B cell (primary cell): Measurements from ENCODE around the gene ADGRL4. TPM values are rescaled to one million over a fixed set of nuclear protein-coding genes. Genes with fewer than 3 reads are reported as not detected.

Source experiments
- ATAC-seq: fragments of 200-7000 bp; cut with Tn5 transposase; one replicate; pipeline ENCODE4 v1.10.0; 2021; ENCODE audit warnings: low read depth, mild to moderate bottlenecking, moderate number of reproducible peaks, moderate library complexity
- CTCF ChIA-PET: fragments of 350-600 bp; sonication (Branson Sonifier 250); formaldehyde crosslinking; loops from one replicate; lab custom pipeline; 2021; ENCODE audit warnings: antibody characterized with exemption, inconsistent platforms; lab: Charles Lee
- POLR2A ChIA-PET: fragments of 350-600 bp; sonication (Branson Sonifier 250); formaldehyde crosslinking; loops from one replicate; lab custom pipeline; 2021; ENCODE audit warnings: antibody characterized with exemption; lab: Charles Lee
- DNase-seq: peaks from one replicate; pipeline ENCODE4 v3.0.0; 2013
- H2AFZ ChIP-seq: 2 replicates; pipeline ENCODE4 v1.6.1; 2012; ENCODE audit warnings: mild to moderate bottlenecking, low read depth, low read length; ENCODE audit not compliant: insufficient read depth, poor library complexity, severe bottlenecking
- H3K27ac ChIP-seq, 2 donors: 1 replicate in 1 of 2; 2 replicates in 1 of 2; pipeline ENCODE4 v1.5.1; 2012 to 2013; ENCODE audit warnings: low read length in 2 of 2, mild to moderate bottlenecking in 2 of 2, moderate library complexity in 1 of 2
- H3K27me3 ChIP-seq, 4 experiments: fragments of 200-600 bp in 1 of 4; sonication (generic) in 1 of 4; replicated peaks in 1 of 4; 1 replicate in 2 of 4; 2 replicates in 2 of 4; pipeline versions ENCODE4 v1.6.1 to v1.7.0; 2013 to 2016; ENCODE audit warnings: low read length in 3 of 4, mild to moderate bottlenecking in 2 of 4, mixed read lengths in 1 of 4, moderate library complexity in 1 of 4; ENCODE audit not compliant: insufficient read depth in 4 of 4, control insufficient read depth in 3 of 4; ENCODE audit errors: control extremely low read depth in 1 of 4
- H3K36me3 ChIP-seq, 2 experiments: replicated peaks in 1 of 2; 1 replicate in 1 of 2; 2 replicates in 1 of 2; pipeline versions ENCODE4 v1.6.1 to v1.7.1; 2013; ENCODE audit warnings: low read length in 1 of 2; ENCODE audit not compliant: insufficient read depth in 2 of 2, control insufficient read depth in 1 of 2; ENCODE audit errors: control extremely low read depth in 1 of 2, extremely low read depth in 1 of 2
- H3K4me1 ChIP-seq, 2 donors: fragments of 200-600 bp in 1 of 2; sonication (generic) in 1 of 2; 1 replicate in 1 of 2; 2 replicates in 1 of 2; pipeline versions ENCODE4 v1.5.1 to v1.6.1; 2013 to 2017; ENCODE audit warnings: low read length in 2 of 2; ENCODE audit not compliant: control insufficient read depth in 2 of 2, insufficient read depth in 2 of 2
- H3K4me2 ChIP-seq: replicated peaks from 2 replicates; pipeline ENCODE3; 2012; ENCODE audit warnings: mild to moderate bottlenecking, low read depth, low read length; ENCODE audit not compliant: poor library complexity, severe bottlenecking
- H3K4me3 ChIP-seq, 5 experiments: fragments of 200-600 bp in 1 of 5; sonication (generic) in 1 of 5; 1 replicate in 3 of 5; 2 replicates in 2 of 5; pipeline versions ENCODE4 v1.5.1 to v1.7.0; 2011 to 2016; ENCODE audit warnings: low read length in 4 of 5, mild to moderate bottlenecking in 4 of 5, low read depth in 2 of 5, control low read depth in 1 of 5, moderate library complexity in 1 of 5; ENCODE audit not compliant: insufficient read depth in 1 of 5; ENCODE audit errors: control extremely low read depth in 1 of 5, extremely low read depth in 1 of 5
- H3K79me2 ChIP-seq: fragments of 200-600 bp; sonication (generic); one replicate; pipeline ENCODE4 v1.6.0; 2016; ENCODE audit warnings: low read length; ENCODE audit not compliant: control insufficient read depth, insufficient read depth
- H3K9ac ChIP-seq: fragments of 200-600 bp; sonication (generic); 2 replicates; pipeline ENCODE4 v1.6.1; 2017; ENCODE audit warnings: mild to moderate bottlenecking, low read length, moderate library complexity
- H3K9me3 ChIP-seq, 3 donors: one replicate each; pipeline versions ENCODE4 v1.6.1 to v1.7.1; 2013; ENCODE audit warnings: low read length in 2 of 3; ENCODE audit not compliant: control insufficient read depth in 2 of 3, insufficient read depth in 1 of 3; ENCODE audit errors: control extremely low read depth in 1 of 3
- H4K20me1 ChIP-seq: 2 replicates; pipeline ENCODE4 v1.6.0; 2012; ENCODE audit warnings: mild to moderate bottlenecking, low read length; ENCODE audit not compliant: insufficient read depth, control insufficient read depth, poor library complexity, severe bottlenecking
- H3K27ac Mint-ChIP-seq: one replicate; pipeline ENCODE4 v1.8.0; 2021; ENCODE audit warnings: mixed read lengths
- H3K27me3 Mint-ChIP-seq: one replicate; pipeline ENCODE4 v1.8.0; 2021; ENCODE audit warnings: mixed read lengths
- H3K4me1 Mint-ChIP-seq: one replicate; pipeline ENCODE4 v1.8.0; 2021; ENCODE audit warnings: mixed read lengths
- H3K4me3 Mint-ChIP-seq: one replicate; pipeline ENCODE4 v1.8.0; 2021; ENCODE audit warnings: mixed read lengths
- H3K9me3 Mint-ChIP-seq: one replicate; pipeline ENCODE4 v1.8.0; 2022; ENCODE audit warnings: mixed read lengths; ENCODE audit not compliant: insufficient read depth
- EZH2 ChIP-seq: IDR thresholded peaks from 2 replicates; pipeline ENCODE4 v1.6.1; 2012; ENCODE audit warnings: borderline replicate concordance, low read depth, mild to moderate bottlenecking, moderate library complexity, low read length; ENCODE audit not compliant: insufficient read depth, poor library complexity, severe bottlenecking
- WGBS: methylation state at CpG from one replicate; pipeline ENCODE4 v1.1.5; 2013; ENCODE audit warnings: missing lambda C conversion rate; ENCODE audit not compliant: insufficient coverage; 5-methylcytosine and 5-hydroxymethylcytosine counted together
- intact Hi-C: fragments of 100-400 bp; cut with micrococcal nuclease; formaldehyde crosslinking; loops from one replicate; pipeline ENCODE4 v1.10.0; 2022
- polyA minus RNA-seq: library from RNA; depleted of rRNA, polyadenylated mRNA; stranded (reverse); fragments of >200 nt; gene quantifications from 2 replicates; pipeline ENCODE4 v1.2.3, GENCODE V29; 2012
- polyA plus RNA-seq: library from polyadenylated mRNA; depleted of rRNA; stranded (reverse); fragments of >200 nt; gene quantifications from 2 replicates; pipeline ENCODE4 v1.2.3, GENCODE V29; 2012
- total RNA-seq, 2 donors: library from RNA; stranded (reverse); fragments of 120-200 nt in 1 of 2; gene quantifications; 1 replicate in 1 of 2; 2 replicates in 1 of 2; pipeline versions ENCODE4 v1.2.3 to v1.2.4, GENCODE V29; 2013 to 2022
- TF ChIP-seq, protein P1 (sequence below): fragments of 200-600 bp; IDR thresholded peaks from one replicate; pipeline ENCODE4 v1.8.0; 2022; ENCODE audit warnings: antibody characterized with exemption, mild to moderate bottlenecking

Gene ADGRL4
- total RNA-seq (not detected in 2 replicates), polyA plus RNA-seq (not detected in 2 replicates), polyA minus RNA-seq (not detected in 2 replicates)
- 0.28 TPM for total RNA-seq (2013)

- peaks cover 3% of the 10 kb centered on the region for H3K9me3 Mint-ChIP-seq
- peaks cover 0 to 5% (median 0%) of the 10 kb centered on the region in 3 donors for H3K9me3 ChIP-seq
- no peak within 1 kb of the TSS for H3K4me3 ChIP-seq
- no peak within 1 kb of the TSS for H3K4me2 ChIP-seq
- DNase-seq = no peak
- intact Hi-C loops = no loop called here
- WGBS = 33% methylated on average over 31 of the region's 35 CpGs
- H4K20me1 ChIP-seq = no peaks in the 10 kb centered on the region
- no peaks in the 10 kb centered on the region for H3K27me3 ChIP-seq
- no peak within 1 kb of the TSS for H2AFZ ChIP-seq
- ChIA-PET POLR2A (no interaction called here), CTCF (no interaction called here)
- H3K27ac ChIP-seq = no peak within 1 kb of the TSS
- ATAC-seq = no peak
- no peak for TF ChIP-seq EZH2
- TF ChIP-seq, protein P1, sequence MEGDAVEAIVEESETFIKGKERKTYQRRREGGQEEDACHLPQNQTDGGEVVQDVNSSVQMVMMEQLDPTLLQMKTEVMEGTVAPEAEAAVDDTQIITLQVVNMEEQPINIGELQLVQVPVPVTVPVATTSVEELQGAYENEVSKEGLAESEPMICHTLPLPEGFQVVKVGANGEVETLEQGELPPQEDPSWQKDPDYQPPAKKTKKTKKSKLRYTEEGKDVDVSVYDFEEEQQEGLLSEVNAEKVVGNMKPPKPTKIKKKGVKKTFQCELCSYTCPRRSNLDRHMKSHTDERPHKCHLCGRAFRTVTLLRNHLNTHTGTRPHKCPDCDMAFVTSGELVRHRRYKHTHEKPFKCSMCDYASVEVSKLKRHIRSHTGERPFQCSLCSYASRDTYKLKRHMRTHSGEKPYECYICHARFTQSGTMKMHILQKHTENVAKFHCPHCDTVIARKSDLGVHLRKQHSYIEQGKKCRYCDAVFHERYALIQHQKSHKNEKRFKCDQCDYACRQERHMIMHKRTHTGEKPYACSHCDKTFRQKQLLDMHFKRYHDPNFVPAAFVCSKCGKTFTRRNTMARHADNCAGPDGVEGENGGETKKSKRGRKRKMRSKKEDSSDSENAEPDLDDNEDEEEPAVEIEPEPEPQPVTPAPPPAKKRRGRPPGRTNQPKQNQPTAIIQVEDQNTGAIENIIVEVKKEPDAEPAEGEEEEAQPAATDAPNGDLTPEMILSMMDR = no peak
- no peaks in the 10 kb centered on the region for H3K4me1 Mint-ChIP-seq
- H3K36me3 ChIP-seq = no peaks in the 10 kb centered on the region
- H3K4me1 ChIP-seq = no peaks in the 10 kb centered on the region
- no peak within 1 kb of the TSS for H3K4me3 Mint-ChIP-seq
- H3K27ac Mint-ChIP-seq = no peak within 1 kb of the TSS
- H3K9ac ChIP-seq = no peak within 1 kb of the TSS
- no peaks in the 10 kb centered on the region for H3K79me2 ChIP-seq
- no peaks in the 10 kb centered on the region for H3K27me3 Mint-ChIP-seq
Observed at GRCh38 chr1:79006564-79006963, at the start of gene ADGRL4. ADGRL4 (minus strand) TSS chr1:79006730; CDS start chr1:79006654, 76 bp downstream.

GRCh38 chr1:79055856-79056255, 49.3 kb upstream of the ADGRL4 start:
- TF ChIP-seq, protein P1 = no peak
- no peak for TF ChIP-seq EZH2
- no peaks in the 10 kb centered on the region for H4K20me1 ChIP-seq
- Mint-ChIP-seq H3K27me3 (no peaks in the 10 kb centered on the region), H3K27ac (no peak overlapping the region), H3K9me3 (peaks cover 5% of the 10 kb centered on the region), H3K4me1 (no peaks in the 10 kb centered on the region), H3K4me3 (no peak overlapping the region)
- no peak overlapping the region for H3K4me2 ChIP-seq
- intact Hi-C loops = no loop called here
- H3K79me2 ChIP-seq = no peaks in the 10 kb centered on the region
- WGBS = 100% methylated on average over 3 of the region's 15 CpGs
- no peak overlapping the region for H3K27ac ChIP-seq
- H2AFZ ChIP-seq = no peak overlapping the region
- ChIA-PET CTCF (no interaction called here), POLR2A (no interaction called here)
- H3K27me3 ChIP-seq = no peaks in the 10 kb centered on the region
- peaks cover 0 to 3% of the 10 kb centered on the region in 2 donors for H3K4me1 ChIP-seq
- no peaks in the 10 kb centered on the region for H3K36me3 ChIP-seq
- ATAC-seq (no peak), DNase-seq (no peak)
- no peak overlapping the region for H3K9ac ChIP-seq
- no peak overlapping the region for H3K4me3 ChIP-seq
- peaks cover 3 to 7% (median 5%) of the 10 kb centered on the region in 3 donors for H3K9me3 ChIP-seq
